HG02571 (cell line): Measurements from ENCODE around the gene APOL5.
"Not testable (repeated sequence)": the region's sequence is repeated elsewhere in the genome, so short reads cannot be mapped to it uniquely, and the experiment has no call there.

Experiments
- ATAC-seq: cut with Tn5 transposase; IDR thresholded peaks from one replicate; pipeline ENCODE4 v1.9.1; 2021; ENCODE audit warnings: mild to moderate bottlenecking, moderate library complexity; ENCODE audit not compliant: unreplicated experiment

APOL5 gene

DNA sequence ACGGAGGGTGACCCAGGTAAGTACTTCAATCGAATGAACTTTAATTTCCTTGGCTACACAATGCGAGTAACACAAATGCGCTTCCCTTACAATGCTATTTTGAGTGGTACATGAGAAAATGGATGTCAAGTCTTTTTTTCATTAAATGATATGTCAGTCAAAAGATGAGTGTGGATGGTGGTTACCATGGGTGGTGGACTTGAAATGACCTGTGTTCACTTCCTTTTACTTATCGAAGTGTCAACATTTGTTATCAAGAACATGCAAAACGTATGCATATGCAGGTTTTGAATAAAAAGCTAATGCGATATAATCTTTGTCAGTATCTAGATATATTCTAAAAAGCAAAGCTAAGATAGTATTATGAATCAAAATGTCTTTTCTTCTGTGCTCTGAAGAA is 8.8 kb upstream of the APOL5 start:
- no peak for ATAC-seq

DNA sequence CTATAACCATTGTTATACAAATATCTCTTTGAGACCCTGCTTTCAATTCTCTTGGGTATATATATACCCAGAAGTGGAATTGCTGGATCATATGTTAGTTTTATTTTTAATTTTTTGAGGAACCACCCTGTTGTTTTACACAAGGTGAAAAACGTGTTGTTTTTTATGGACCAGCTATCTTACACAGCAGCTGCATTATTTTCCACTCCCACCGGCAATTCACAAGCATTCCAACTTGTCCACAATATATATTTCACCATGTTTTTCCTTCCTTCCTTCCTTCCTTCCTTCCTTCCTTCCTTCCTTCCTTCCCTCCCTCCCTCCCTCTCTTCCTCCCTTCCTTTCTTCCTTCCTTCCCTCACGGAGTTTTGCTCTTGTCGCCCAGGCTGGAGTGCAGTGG is 6.3 kb upstream of the APOL5 start:
- ATAC-seq = no peak

GRCh38 chr22:35712672-35713071 is 5.0 kb upstream of the APOL5 start:
- no peak for ATAC-seq

DNA sequence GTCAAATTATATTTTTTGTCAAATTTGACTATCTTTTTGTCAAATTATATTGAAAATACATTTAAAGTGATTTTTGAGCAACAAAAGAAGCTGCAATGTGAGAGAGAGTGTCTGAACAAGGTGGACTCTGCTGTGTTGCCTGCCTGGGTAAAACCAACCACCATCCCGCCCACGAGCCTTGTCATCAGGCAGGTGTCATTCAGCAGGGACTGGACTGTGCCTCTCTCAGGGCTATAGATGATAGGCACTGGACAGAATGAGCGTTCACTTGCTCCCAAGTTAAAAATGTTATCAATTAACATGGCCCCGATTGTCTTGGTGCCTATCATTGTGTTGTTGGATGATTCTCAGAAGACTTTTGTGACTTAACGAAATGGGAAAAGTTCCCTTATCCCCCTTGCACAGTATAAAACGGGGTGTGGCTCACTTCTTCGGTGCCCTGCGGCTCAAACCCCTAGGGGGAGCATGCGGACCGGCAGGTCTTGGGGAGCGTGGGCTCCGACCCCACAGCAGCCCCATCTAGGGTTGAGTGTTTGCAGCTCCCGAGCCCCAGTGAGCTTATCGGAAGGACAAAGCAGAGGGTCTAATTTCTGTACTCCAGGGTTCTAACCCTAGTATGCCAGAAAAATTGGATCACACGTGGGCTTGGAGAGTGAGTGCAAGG is 1.7 kb downstream of the APOL5 start:
- ATAC-seq = no peak

DNA sequence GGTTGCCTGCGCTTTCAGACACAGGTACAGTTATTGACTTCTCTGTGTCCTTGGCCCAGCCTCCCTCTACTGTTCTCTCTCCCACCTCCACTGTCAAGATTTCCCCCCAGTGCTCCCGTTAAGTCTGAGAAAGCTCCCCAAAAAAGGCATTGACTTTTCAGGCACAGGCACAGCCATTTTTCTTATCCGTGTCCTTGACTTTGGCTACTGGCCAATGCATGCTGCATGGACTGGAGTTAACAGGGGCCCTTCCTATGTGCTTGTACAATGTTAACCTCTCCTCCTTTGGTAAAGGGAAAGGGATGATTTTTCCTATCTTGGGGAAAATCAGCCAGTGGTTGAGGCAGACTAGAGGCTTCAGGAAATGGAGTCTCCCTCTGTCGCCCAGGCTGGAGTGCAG is 4.3 kb downstream of the APOL5 start:
- no peak for ATAC-seq

DNA sequence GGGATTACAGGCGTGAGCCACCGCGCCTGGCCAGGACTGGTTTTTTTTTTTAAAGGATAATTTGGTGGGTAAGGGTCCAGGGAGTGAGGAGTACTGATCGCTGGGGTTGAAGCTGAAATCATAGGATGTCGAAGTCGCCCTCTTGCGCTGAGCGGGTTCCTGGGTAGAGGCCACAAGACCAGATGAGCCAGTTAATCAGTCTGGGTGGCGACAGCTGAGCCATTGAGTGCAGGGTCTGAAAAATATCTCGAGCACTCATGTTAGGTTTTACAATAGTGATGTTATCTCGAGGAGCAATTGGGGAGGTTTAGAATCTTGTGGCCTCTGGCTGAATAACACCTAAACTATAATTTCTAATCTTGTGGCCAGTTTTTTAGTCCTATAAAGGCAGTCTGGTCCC is 7.8 kb downstream of the APOL5 start:
- no peak for ATAC-seq

DNA sequence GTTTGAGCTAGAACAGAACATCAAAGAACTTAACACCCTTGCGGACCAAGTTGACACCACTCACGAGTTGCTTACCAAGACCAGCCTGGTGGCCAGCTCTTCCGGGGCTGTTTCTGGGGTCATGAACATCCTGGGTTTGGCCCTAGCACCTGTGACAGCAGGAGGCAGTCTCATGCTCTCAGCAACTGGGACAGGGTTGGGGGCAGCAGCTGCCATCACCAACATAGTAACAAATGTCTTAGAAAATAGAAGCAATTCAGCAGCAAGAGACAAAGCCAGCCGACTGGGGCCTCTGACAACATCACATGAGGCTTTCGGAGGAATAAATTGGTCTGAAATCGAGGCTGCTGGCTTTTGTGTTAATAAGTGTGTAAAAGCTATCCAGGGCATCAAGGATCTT is 8.7 kb downstream of the APOL5 start:
- ATAC-seq = no peak

DNA sequence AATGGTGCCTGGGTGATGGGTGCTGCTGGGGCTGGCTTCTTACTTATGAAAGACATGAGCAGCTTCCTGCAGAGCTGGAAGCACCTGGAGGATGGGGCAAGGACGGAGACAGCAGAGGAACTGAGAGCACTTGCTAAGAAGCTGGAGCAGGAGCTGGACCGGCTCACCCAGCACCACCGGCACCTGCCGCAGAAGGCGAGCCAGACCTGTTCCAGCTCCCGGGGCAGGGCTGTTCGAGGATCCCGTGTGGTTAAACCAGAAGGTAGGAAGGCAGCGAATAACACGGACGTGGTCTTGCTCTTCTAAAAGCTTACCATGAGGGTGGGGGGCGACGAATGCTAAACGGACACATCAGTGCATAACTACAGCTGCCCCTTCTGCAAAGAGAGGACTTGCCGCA is 9.3 kb downstream of the APOL5 start:
- ATAC-seq = no peak

GRCh38 chr22:35727436-35727835 is 9.8 kb downstream of the APOL5 start:
- ATAC-seq = no peak

- no peak for ATAC-seq
Measured at GRCh38 chr22:35728639-35729308, 11.1 kb downstream of the APOL5 start.

DNA sequence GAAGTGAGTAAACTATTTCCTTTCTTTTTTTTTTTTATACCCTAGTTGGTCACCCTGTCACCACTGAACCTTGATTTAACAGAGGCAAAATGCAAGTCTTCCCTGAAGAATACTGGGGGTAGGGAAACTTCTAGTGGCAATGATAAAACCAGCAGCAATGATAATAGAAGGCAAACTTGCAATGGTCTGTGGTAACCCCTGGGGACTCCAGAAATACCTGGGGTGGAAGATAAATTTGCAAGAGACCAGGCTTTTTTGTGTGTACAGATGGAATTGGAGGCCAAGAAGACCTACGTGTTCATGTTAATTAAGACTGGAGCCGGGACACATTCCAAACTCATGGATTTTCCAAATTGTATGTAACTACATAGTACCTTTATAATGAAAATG is 11.6 kb downstream of the APOL5 start:
- ATAC-seq = no peak

DNA sequence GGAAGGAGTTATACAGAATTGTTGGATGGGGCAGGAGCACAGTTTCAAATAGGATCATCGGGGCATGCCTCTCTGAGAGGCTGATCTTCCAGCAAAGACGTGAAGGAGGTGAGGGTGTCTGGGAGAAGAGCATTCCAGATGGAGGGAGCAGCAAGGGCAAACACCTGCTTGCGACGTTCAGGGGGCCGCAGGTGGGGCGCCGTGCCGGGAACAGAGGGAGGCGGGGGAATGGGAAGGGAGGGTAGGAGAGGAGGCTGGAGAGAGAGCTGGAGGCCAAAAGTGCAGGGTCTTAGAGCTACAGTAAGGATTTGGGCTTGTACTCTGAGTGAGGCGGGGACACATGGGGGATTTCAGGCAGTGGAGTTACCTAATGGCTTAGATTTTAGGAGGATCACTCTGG is 13.6 kb downstream of the APOL5 start:
- ATAC-seq = no peak

GRCh38 chr22:35732116-35732515 is 14.4 kb downstream of the APOL5 start:
- no peak for ATAC-seq

DNA sequence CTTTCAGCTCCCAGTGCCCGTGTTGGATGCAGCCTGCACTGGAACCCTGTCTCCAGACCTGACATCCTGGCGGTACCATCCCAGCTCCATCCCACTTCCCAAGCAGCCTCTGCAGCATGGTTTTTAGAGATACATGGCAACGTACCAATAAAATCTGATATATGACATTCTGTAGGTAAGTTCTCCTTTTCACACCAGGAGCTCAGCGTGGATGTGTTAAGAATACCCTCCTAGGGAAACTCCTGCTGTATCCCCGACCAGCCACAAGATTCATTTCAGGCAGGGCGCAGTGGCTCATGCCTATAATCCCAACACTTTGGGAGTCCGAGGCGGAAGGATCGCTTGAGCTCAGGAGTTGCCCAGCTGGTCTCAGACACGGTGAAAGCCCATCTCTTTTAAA is 15.4 kb downstream of the APOL5 start:
- no peak for ATAC-seq

GRCh38 chr22:35733791-35734516 is 16.3 kb downstream of the APOL5 start:
- ATAC-seq = no peak

- no peak for ATAC-seq
Measured at GRCh38 chr22:35734517-35734827, 16.8 kb downstream of the APOL5 start.

- no peak for ATAC-seq
Measured at GRCh38 chr22:35735542-35735941, 17.9 kb downstream of the APOL5 start.

GRCh38 chr22:35736166-35736565 is 18.5 kb downstream of the APOL5 start:
- no peak for ATAC-seq

- ATAC-seq = no peak
Measured at GRCh38 chr22:35736701-35737100, 19.0 kb downstream of the APOL5 start.

DNA sequence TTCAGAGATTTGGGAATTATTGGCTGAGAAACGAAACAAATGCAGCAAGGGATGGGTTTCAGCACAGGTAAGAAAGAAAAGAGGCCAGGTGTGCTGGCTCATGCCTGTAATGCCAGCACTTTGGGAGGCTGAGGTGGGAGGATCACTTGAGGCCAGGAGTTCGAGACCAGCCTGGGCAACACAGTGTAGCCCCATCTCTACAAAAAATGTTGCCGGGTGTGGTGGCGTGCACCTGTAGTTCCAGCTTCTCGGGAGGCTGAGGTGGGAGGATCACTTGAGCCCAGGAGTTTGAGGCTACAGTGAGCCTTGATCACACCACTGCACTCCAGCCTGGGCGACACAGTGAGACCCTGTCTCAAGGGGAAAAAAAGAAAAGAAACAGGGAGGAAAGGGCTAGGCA is 20.2 kb downstream of the APOL5 start:
- ATAC-seq = not testable (repeated sequence)

- ATAC-seq = no peak
Measured at GRCh38 chr22:35739076-35739930, 21.6 kb downstream of the APOL5 start.
